DOHH2 (cell line): ENCODE data around the gene RBBP8NL.
A peak's percentile ranks its signal among the peaks of the same experiment; 100 is the strongest.

Experiments
- H3F3A ChIP-seq: fragments of 200-600 bp; sonication (generic), shearing (Covaris generic); 2 replicates; pipeline ENCODE4 v1.6.0; 2016; ENCODE audit warnings: antibody characterized with exemption, mild to moderate bottlenecking; ENCODE audit not compliant: control insufficient read depth, insufficient read depth
- H3K27ac ChIP-seq: fragments of 200-600 bp; sonication (generic); 2 replicates; pipeline ENCODE4 v1.5.1; 2014; ENCODE audit warnings: low read depth, mild to moderate bottlenecking, low read length, moderate library complexity
- H3K27me3 ChIP-seq: fragments of 200-600 bp; sonication (generic); 2 replicates; pipeline ENCODE4 v1.6.1; 2014; ENCODE audit warnings: mild to moderate bottlenecking, low read length, mixed read lengths; ENCODE audit not compliant: control insufficient read depth
- H3K36me3 ChIP-seq: fragments of 200-600 bp; sonication (generic); 2 replicates; pipeline ENCODE4 v1.6.1; 2014; ENCODE audit warnings: mild to moderate bottlenecking, low read length, moderate library complexity, mixed read lengths; ENCODE audit not compliant: control insufficient read depth
- H3K4me1 ChIP-seq: fragments of 200-600 bp; sonication (generic); 2 replicates; pipeline ENCODE4 v1.6.1; 2014; ENCODE audit warnings: mild to moderate bottlenecking, low read length, mixed read lengths; ENCODE audit not compliant: control insufficient read depth
- H3K4me2 ChIP-seq: fragments of 200-600 bp; sonication (generic); 2 replicates; pipeline ENCODE4 v1.6.0; 2014; ENCODE audit warnings: mild to moderate bottlenecking, low read length, moderate library complexity
- H3K4me3 ChIP-seq: fragments of 200-600 bp; sonication (generic); 2 replicates; pipeline ENCODE4 v1.5.1; 2014; ENCODE audit warnings: mild to moderate bottlenecking, low read length, mixed read lengths
- H3K79me2 ChIP-seq: fragments of 200-600 bp; sonication (generic); 2 replicates; pipeline ENCODE4 v1.6.1; 2014; ENCODE audit warnings: mild to moderate bottlenecking, low read length, mixed read lengths; ENCODE audit not compliant: control insufficient read depth
- H3K9me2 ChIP-seq: fragments of 200-600 bp; sonication (generic); replicated peaks from 2 replicates; pipeline ENCODE4 v1.6.1; 2014; ENCODE audit warnings: mild to moderate bottlenecking, low read length, mixed read lengths; ENCODE audit not compliant: control insufficient read depth
- H3K9me3 ChIP-seq: fragments of 200-600 bp; sonication (generic); 2 replicates; pipeline ENCODE4 v1.6.1; 2014; ENCODE audit warnings: antibody characterized with exemption, low read length, mixed read lengths; ENCODE audit not compliant: control insufficient read depth, insufficient read depth
- H4K20me1 ChIP-seq: fragments of 200-600 bp; sonication (generic); 2 replicates; pipeline ENCODE4 v1.6.0; 2014; ENCODE audit warnings: low read depth, mild to moderate bottlenecking, antibody characterized with exemption, low read length, moderate library complexity; ENCODE audit not compliant: control insufficient read depth, insufficient read depth
- EZH2phosphoT487 ChIP-seq: fragments of 200-600 bp; sonication (generic); IDR thresholded peaks from 2 replicates; pipeline ENCODE4 v1.6.1; 2017; ENCODE audit warnings: borderline replicate concordance, mild to moderate bottlenecking, antibody characterized with exemption, low read length, moderate library complexity, mixed read lengths
- TF ChIP-seq, protein P1 (sequence below): fragments of 200-600 bp; sonication (generic); IDR thresholded peaks from one replicate; pipeline ENCODE4 v1.5.1; 2014; ENCODE audit warnings: antibody characterized with exemption, mild to moderate bottlenecking, low read depth, low read length; ENCODE audit not compliant: poor library complexity, severe bottlenecking

RBBP8NL gene

DNA sequence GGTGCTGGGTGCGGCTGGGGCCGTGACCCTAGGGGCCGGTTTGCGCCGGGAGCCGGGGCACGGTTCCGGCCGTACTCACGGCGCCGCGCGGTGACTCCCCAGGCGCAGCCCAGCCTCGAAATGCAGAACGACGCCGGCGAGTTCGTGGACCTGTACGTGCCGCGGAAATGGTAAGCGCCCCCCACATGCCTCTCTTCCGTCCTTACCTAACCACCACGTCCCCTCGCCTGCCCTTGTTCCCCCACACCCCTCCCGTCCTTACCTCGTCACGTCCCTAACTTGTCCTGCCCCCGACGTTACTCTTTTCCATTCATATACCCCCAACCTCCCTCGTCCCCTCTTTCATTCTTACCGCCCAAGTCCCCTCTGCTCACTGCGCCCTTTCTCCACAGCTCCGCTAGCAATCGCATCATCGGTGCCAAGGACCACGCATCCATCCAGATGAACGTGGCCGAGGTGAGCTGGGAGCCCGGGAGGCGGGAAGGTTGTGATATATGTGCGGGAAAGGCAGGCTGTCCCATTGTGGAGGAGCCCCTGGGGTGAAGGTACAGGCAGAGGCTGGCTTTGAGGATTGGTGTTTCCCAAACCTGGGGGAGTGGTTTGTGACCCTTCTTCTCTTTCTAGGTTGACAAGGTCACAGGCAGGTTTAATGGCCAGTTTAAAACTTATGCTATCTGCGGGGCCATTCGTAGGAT, 40.0 kb downstream of the RBBP8NL start:
- peak overlapping the region; percentile 100 for H3K4me3 ChIP-seq
- peaks cover 72% of the 10 kb centered on the region for H3K36me3 ChIP-seq
- TF ChIP-seq, protein P1, sequence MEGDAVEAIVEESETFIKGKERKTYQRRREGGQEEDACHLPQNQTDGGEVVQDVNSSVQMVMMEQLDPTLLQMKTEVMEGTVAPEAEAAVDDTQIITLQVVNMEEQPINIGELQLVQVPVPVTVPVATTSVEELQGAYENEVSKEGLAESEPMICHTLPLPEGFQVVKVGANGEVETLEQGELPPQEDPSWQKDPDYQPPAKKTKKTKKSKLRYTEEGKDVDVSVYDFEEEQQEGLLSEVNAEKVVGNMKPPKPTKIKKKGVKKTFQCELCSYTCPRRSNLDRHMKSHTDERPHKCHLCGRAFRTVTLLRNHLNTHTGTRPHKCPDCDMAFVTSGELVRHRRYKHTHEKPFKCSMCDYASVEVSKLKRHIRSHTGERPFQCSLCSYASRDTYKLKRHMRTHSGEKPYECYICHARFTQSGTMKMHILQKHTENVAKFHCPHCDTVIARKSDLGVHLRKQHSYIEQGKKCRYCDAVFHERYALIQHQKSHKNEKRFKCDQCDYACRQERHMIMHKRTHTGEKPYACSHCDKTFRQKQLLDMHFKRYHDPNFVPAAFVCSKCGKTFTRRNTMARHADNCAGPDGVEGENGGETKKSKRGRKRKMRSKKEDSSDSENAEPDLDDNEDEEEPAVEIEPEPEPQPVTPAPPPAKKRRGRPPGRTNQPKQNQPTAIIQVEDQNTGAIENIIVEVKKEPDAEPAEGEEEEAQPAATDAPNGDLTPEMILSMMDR, result no peak
- no peak for TF ChIP-seq EZH2phosphoT487
- peaks cover 11% of the 10 kb centered on the region for H4K20me1 ChIP-seq
- H3K4me1 ChIP-seq, result peaks cover 32% of the 10 kb centered on the region
- no peaks in the 10 kb centered on the region for H3K9me2 ChIP-seq
- H3K9me3 ChIP-seq, result no peaks in the 10 kb centered on the region
- H3F3A ChIP-seq, result peaks cover 37% of the 10 kb centered on the region
- no peaks in the 10 kb centered on the region for H3K27me3 ChIP-seq
- peak overlapping the region; percentile 78 for H3K27ac ChIP-seq
- peaks cover 67% of the 10 kb centered on the region for H3K79me2 ChIP-seq
- peak overlapping the region; percentile 80 for H3K4me2 ChIP-seq

DNA sequence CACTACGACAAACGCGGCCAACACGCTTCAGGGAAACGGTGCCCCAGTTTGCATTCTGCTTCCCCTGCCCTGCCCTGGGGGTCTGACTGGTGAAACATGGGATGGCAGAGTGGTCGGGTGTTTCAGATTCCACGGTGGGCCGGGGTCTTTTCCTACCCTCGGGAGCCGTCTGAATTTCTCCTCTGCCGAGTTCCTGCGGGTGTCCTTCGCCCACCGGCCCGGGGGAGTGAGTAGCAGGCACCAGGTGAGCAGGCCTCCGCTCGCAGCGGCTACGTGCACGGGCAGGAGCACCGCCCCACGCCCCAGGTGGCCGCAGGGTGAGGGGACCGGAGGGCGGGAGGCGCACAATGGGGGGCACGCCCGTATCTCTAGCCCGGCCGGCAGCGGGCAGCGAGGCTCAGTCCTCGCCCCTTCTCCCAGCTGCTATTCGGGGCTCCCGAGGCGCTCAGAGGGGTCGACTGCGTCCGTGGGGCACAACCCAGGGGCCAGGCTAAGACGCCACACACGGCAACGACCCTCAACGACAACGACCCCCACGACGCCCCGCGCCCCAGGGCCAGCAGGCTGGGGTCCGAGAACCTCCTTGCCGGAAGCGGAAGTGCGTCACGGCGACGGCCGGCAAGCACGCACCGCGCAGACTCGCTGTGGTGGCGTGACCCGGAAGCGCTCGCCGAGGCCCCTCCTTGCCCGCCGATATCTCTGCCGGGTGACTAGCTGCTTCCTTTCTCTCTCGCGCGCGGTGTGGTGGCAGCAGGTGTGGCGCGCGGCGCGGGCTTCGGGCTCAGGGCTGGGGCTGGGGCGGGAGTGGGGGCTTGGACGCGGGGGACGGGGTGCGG, 40.7 kb downstream of the RBBP8NL start, which contains the start of gene RPS21:
RPS21 (plus strand) TSS at position 721 of the 836 bp plus-strand sequence. CDS start 236 bp downstream, outside the sequence.
- TF ChIP-seq, protein P1, result no peak
- Histone ChIP-seq H3F3A (peaks cover 37% of the 10 kb centered on the region), H3K36me3 (peaks cover 80% of the 10 kb centered on the region), H3K9me2 (no peaks in the 10 kb centered on the region), H3K27ac (peak within 1 kb of the TSS; percentile 78), H4K20me1 (peaks cover 11% of the 10 kb centered on the region), H3K4me1 (peaks cover 32% of the 10 kb centered on the region), H3K9me3 (no peaks in the 10 kb centered on the region), H3K4me3 (peak within 1 kb of the TSS; percentile 100), H3K79me2 (peaks cover 73% of the 10 kb centered on the region), H3K4me2 (peak within 1 kb of the TSS; percentile 80), H3K27me3 (no peaks in the 10 kb centered on the region)

GRCh38 chr20:62382306-62383198, 44.8 kb downstream of the RBBP8NL start:
- peaks cover 2% of the 10 kb centered on the region for H4K20me1 ChIP-seq
- H3K9me2 ChIP-seq, result no peaks in the 10 kb centered on the region
- H3K79me2 ChIP-seq, result peaks cover 54% of the 10 kb centered on the region
- H3K9me3 ChIP-seq, result no peaks in the 10 kb centered on the region
- no peak overlapping the region for H3K27ac ChIP-seq
- H3K4me1 ChIP-seq, result peaks cover 20% of the 10 kb centered on the region
- H3F3A ChIP-seq, result peaks cover 6% of the 10 kb centered on the region; the same call in 1 of the 2 replicates
- no peaks in the 10 kb centered on the region for H3K27me3 ChIP-seq
- no peak overlapping the region for H3K4me3 ChIP-seq
- no peak for TF ChIP-seq EZH2phosphoT487
- TF ChIP-seq, protein P1, result peak; percentile 92
- H3K36me3 ChIP-seq, result peaks cover 48% of the 10 kb centered on the region
- no peak overlapping the region for H3K4me2 ChIP-seq
